A549 (cell line): Measurements from ENCODE around the gene GRK5. TPM values are rescaled to one million over a fixed set of nuclear protein-coding genes. Genes with fewer than 3 reads are reported as not detected.

Source experiments
- ATAC-seq, 2 experiments: fragments of 200-7000 bp in 1 of 2; fragments of >200 bp in 1 of 2; cut with Nextera tagmentation in 1 of 2; cut with Tn5 transposase in 1 of 2; 3 replicates each; pipeline versions ENCODE4 v1.8.0 to v1.9.1; 2018 to 2020; ENCODE audit warnings: mild to moderate bottlenecking in 1 of 2, moderate library complexity in 1 of 2
- CTCF ChIA-PET: fragments of 300-600 bp; sonication (Branson Sonifier 250); formaldehyde crosslinking; extraction: SDS; loops from one replicate; lab custom pipeline; 2021; ENCODE audit warnings: antibody characterized with exemption, inconsistent platforms; lab: Yijun Ruan, JAX
- POLR2A ChIA-PET: fragments of 350-600 bp; formaldehyde crosslinking; extraction: SDS; loops from one replicate; lab custom pipeline; 2021; ENCODE audit warnings: antibody characterized with exemption, inconsistent platforms; lab: Yijun Ruan, JAX
- DNase-seq, 2 experiments: peaks; one replicate each; pipeline versions ENCODE4 v3.0.0 to v3.0.0-alpha.2; 2011 to 2016; ENCODE audit warnings: low read depth in 1 of 2, low spot score in 1 of 2
- FAIRE-seq: peaks from 2 replicates; lab custom pipeline; 2011; peaks lifted over from hg19 to GRCh38; lab: Jason Lieb, UNC
- H3K27ac ChIP-seq, 2 experiments: fragments of >200 bp; sonication (Bioruptor Twin); formaldehyde crosslinking; 3 replicates each; pipeline ENCODE4 v1.5.1; 2016 to 2017
- H3K4me1 ChIP-seq: fragments of >200 bp; sonication (Bioruptor Twin); formaldehyde crosslinking; 3 replicates; pipeline ENCODE4 v1.6.1; 2016
- H3K4me2 ChIP-seq: fragments of >200 bp; sonication (Bioruptor Twin); formaldehyde crosslinking; 3 replicates; pipeline ENCODE4 v1.6.1; 2016
- H3K4me3 ChIP-seq: fragments of >200 bp; sonication (Bioruptor Twin); formaldehyde crosslinking; 3 replicates; pipeline ENCODE4 v1.5.1; 2016
- H3K9me3 ChIP-seq: fragments of >200 bp; sonication (Bioruptor Twin); formaldehyde crosslinking; 3 replicates; pipeline ENCODE4 v1.6.1; 2016
- CBX2 ChIP-seq: fragments of 200-600 bp; sonication (generic); IDR thresholded peaks from 2 replicates; pipeline ENCODE4 v1.6.1; 2016; ENCODE audit warnings: low read depth, mild to moderate bottlenecking, borderline replicate concordance
- CBX8 ChIP-seq: fragments of 200-600 bp; sonication (generic); IDR thresholded peaks from 2 replicates; pipeline ENCODE4 v1.6.1; 2016
- CHD2 ChIP-seq: fragments of 150-350 bp; IDR thresholded peaks from 2 replicates; pipeline ENCODE4 v1.6.1; 2014; ENCODE audit warnings: low read length; ENCODE audit not compliant: partially characterized antibody
- CHD4 ChIP-seq: fragments of 200-600 bp; sonication (generic); IDR thresholded peaks from 2 replicates; pipeline ENCODE4 v1.6.1; 2016; ENCODE audit warnings: antibody characterized with exemption, mild to moderate bottlenecking, borderline replicate concordance
- HDAC2 ChIP-seq: fragments of 200-600 bp; sonication (generic); IDR thresholded peaks from 2 replicates; pipeline ENCODE4 v1.6.1; 2016
- HEYL ChIP-seq: fragments of 250-450 bp; sonication (Bioruptor Pico); IDR thresholded peaks from 2 replicates; pipeline ENCODE4 v1.8.0; 2021; ENCODE audit warnings: mild to moderate bottlenecking, moderate library complexity
- JUNB ChIP-seq: fragments of >200 bp; sonication (Bioruptor Twin); formaldehyde crosslinking; IDR thresholded peaks from 2 replicates; pipeline ENCODE4 v1.6.1; 2016
- KDM1A ChIP-seq: fragments of 200-600 bp; sonication (generic); IDR thresholded peaks from 2 replicates; pipeline ENCODE4 v1.6.1; 2016; ENCODE audit warnings: low read depth, mild to moderate bottlenecking
- KDM5A ChIP-seq: fragments of 200-600 bp; sonication (generic); IDR thresholded peaks from 2 replicates; pipeline ENCODE4 v1.6.1; 2016; ENCODE audit warnings: antibody characterized with exemption, mild to moderate bottlenecking
- MYC ChIP-seq: IDR thresholded peaks from 2 replicates; pipeline ENCODE4 v1.6.1; 2012; ENCODE audit warnings: mild to moderate bottlenecking, inconsistent platforms, low read length, improper control_type of control experiment, borderline replicate concordance
- NPAS2 ChIP-seq: fragments of 250-450 bp; sonication (Bioruptor Pico); IDR thresholded peaks from 2 replicates; pipeline ENCODE4 v1.8.0; 2022; ENCODE audit warnings: mild to moderate bottlenecking, moderate library complexity, borderline replicate concordance
- SMC3 ChIP-seq: fragments of >200 bp; sonication (Bioruptor Twin); formaldehyde crosslinking; IDR thresholded peaks from 3 replicates; pipeline ENCODE4 v1.6.1; 2018; ENCODE audit warnings: inconsistent platforms
- ZFP36 ChIP-seq: fragments of 450-650 bp; IDR thresholded peaks from 2 replicates; pipeline ENCODE4 v1.6.1; 2014; ENCODE audit warnings: borderline replicate concordance; ENCODE audit not compliant: partially characterized antibody
- ZSCAN20 ChIP-seq: fragments of 250-450 bp; sonication (Bioruptor Pico); IDR thresholded peaks from 2 replicates; pipeline ENCODE4 v1.8.0; 2022; ENCODE audit warnings: mild to moderate bottlenecking, moderate library complexity
- WGBS: methylation state at CpG from one replicate; pipeline ENCODE4 v1.1.6; 2017; ENCODE audit errors: missing lambda C conversion rate; 5-methylcytosine and 5-hydroxymethylcytosine counted together
- polyA plus RNA-seq, 4 experiments: library from polyadenylated mRNA; depleted of rRNA in 3 of 4; stranded (reverse); fragments of >200 nt; fragmentation: RNase III in 1 of 4; extraction: RNeasy Plus Mini Kit Qiagen cat#74134 plus additional on column Dnase treatment in 1 of 4; gene quantifications; 2 replicates in 3 of 4; 3 replicates in 1 of 4; pipeline ENCODE4 v1.2.3, GENCODE V29; 2011 to 2017
- TF ChIP-seq, protein P1 (sequence below): fragments of >200 bp; sonication (Bioruptor Twin); formaldehyde crosslinking; IDR thresholded peaks from 3 replicates; pipeline ENCODE4 v1.5.1; 2016
- TF ChIP-seq, protein P2 (sequence below): fragments of 200-600 bp; sonication (generic); IDR thresholded peaks from 2 replicates; pipeline ENCODE4 v1.6.1; 2016; ENCODE audit warnings: antibody characterized with exemption, mild to moderate bottlenecking, moderate library complexity
- TF ChIP-seq, protein P3 (sequence below): IDR thresholded peaks from 2 replicates; pipeline ENCODE4 v1.6.1; 2012
- TF ChIP-seq, protein P4 (sequence below): fragments of >200 bp; sonication (Bioruptor Twin); formaldehyde crosslinking; IDR thresholded peaks from 3 replicates; pipeline ENCODE4 v1.6.1; 2016

GRK5 gene
- polyA plus RNA-seq, 2 of the 4 experiments (the other 2 are of a cell fraction) = 5.0 to 7.9 TPM

DNA sequence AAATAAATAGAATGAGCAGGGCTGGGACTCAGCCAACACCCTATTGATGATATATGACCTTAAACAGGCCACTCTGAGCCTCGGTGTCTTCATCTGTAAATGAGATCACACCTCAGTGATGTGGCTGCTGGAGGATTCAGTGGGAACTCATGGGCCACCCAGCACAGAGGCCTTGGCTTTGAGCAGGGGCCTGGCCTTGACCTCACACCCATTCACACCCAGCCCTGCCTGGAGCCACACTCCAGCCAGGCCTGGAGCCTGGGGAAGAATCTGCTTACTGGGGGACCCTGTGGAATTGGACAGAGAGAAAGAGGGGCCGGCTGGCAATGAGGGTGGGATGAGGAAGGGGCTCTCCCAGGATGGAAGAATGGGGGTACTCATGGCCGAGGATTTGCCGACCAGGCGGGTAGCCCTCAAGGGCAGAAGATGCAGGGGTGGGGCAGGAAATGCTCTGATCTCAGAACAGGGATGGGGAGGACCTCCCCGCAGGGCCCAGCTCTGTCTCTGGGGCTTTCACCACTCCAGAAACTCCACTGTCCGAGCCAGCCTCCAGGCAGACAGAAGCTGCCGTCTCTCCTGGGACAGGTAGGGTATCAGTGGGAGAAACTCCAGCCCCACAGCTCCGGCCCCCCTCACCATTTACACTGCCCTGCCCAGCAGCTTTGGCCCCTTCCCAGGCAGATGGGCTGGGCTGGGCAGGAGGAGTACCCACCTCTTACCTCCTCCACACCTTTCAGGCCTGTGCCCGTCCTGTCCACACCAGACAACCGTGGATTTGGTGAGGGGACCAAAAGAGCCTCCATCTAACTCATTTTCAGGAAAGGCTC, 253.2 kb downstream of the GRK5 start:
- no peak for FAIRE-seq

DNA sequence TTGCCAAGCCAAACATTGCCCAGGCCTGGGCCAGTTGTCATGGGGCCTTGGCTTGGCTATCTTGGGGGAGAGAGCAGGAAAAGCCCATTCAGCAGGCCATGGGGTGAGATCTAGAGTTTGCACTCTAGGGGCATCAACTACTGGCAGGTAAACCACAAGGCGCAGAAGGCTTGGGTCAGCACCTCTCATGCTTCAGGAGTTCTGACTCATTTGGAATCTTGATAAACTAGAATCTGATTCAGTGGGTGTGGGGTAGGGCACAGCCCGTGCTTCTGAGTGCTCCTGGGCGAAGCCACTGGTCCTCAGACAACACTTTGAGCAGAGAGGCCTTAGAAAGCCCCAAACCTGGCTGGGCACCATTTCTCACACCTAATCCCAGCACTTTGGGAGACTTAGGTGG, 254.0 kb downstream of the GRK5 start:
- Histone ChIP-seq H3K4me2 (no peak overlapping the region), H3K4me3 (no peak overlapping the region), H3K27ac (no peak overlapping the region), H3K9me3 (no peaks in the 10 kb centered on the region), H3K4me1 (no peaks in the 10 kb centered on the region)
- ATAC-seq (no peak), FAIRE-seq (no peak), DNase-seq (no peak)
- POLR2A ChIA-PET = no interaction called here
- CTCF ChIA-PET = interaction anchor here (0.9 to 1.2 kb wide), 2 partner anchors 16 to 262 kb away, joined by 3 to 6 read pairs; no protein-coding TSS in a partner anchor
- TF ChIP-seq, protein P1, sequence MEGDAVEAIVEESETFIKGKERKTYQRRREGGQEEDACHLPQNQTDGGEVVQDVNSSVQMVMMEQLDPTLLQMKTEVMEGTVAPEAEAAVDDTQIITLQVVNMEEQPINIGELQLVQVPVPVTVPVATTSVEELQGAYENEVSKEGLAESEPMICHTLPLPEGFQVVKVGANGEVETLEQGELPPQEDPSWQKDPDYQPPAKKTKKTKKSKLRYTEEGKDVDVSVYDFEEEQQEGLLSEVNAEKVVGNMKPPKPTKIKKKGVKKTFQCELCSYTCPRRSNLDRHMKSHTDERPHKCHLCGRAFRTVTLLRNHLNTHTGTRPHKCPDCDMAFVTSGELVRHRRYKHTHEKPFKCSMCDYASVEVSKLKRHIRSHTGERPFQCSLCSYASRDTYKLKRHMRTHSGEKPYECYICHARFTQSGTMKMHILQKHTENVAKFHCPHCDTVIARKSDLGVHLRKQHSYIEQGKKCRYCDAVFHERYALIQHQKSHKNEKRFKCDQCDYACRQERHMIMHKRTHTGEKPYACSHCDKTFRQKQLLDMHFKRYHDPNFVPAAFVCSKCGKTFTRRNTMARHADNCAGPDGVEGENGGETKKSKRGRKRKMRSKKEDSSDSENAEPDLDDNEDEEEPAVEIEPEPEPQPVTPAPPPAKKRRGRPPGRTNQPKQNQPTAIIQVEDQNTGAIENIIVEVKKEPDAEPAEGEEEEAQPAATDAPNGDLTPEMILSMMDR = no peak
- TF ChIP-seq CHD4 (no peak), CBX8 (no peak)
- WGBS = 62% methylated on average over 3 of the region's 3 CpGs

More for the DNA sequence above, 253.2 kb downstream of the GRK5 start:
- Histone ChIP-seq H3K4me2 (no peak overlapping the region), H3K4me1 (no peaks in the 10 kb centered on the region), H3K27ac (no peak overlapping the region), H3K4me3 (no peak overlapping the region), H3K9me3 (no peaks in the 10 kb centered on the region)
- ATAC-seq = 0 out of 6 replicates have a peak, but pooled peaks of 1 of the 2 experiments have one; percentile 11
- CTCF ChIA-PET = interaction anchor here (1.2 to 4.2 kb wide), 3 partner anchors 12 to 16 kb away, joined by 6 to 31 read pairs (median 9); no protein-coding TSS in a partner anchor
- no peak for DNase-seq
- TF ChIP-seq HDAC2 (no peak), JUNB (no peak), CBX2 (no peak), SMC3 (no peak), ZFP36 (no peak), NPAS2 (CRISPR knock-in tag) (no peak), CBX8 (no peak), MYC (no peak), CHD2 (no peak), CHD4 (no peak), KDM1A (no peak), ZSCAN20 (no peak), KDM5A (no peak), HEYL (no peak)
- TF ChIP-seq, protein P2, sequence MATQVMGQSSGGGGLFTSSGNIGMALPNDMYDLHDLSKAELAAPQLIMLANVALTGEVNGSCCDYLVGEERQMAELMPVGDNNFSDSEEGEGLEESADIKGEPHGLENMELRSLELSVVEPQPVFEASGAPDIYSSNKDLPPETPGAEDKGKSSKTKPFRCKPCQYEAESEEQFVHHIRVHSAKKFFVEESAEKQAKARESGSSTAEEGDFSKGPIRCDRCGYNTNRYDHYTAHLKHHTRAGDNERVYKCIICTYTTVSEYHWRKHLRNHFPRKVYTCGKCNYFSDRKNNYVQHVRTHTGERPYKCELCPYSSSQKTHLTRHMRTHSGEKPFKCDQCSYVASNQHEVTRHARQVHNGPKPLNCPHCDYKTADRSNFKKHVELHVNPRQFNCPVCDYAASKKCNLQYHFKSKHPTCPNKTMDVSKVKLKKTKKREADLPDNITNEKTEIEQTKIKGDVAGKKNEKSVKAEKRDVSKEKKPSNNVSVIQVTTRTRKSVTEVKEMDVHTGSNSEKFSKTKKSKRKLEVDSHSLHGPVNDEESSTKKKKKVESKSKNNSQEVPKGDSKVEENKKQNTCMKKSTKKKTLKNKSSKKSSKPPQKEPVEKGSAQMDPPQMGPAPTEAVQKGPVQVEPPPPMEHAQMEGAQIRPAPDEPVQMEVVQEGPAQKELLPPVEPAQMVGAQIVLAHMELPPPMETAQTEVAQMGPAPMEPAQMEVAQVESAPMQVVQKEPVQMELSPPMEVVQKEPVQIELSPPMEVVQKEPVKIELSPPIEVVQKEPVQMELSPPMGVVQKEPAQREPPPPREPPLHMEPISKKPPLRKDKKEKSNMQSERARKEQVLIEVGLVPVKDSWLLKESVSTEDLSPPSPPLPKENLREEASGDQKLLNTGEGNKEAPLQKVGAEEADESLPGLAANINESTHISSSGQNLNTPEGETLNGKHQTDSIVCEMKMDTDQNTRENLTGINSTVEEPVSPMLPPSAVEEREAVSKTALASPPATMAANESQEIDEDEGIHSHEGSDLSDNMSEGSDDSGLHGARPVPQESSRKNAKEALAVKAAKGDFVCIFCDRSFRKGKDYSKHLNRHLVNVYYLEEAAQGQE = no peak
- TF ChIP-seq, protein P3, sequence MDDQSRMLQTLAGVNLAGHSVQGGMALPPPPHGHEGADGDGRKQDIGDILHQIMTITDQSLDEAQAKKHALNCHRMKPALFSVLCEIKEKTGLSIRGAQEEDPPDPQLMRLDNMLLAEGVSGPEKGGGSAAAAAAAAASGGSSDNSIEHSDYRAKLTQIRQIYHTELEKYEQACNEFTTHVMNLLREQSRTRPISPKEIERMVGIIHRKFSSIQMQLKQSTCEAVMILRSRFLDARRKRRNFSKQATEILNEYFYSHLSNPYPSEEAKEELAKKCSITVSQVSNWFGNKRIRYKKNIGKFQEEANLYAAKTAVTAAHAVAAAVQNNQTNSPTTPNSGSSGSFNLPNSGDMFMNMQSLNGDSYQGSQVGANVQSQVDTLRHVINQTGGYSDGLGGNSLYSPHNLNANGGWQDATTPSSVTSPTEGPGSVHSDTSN = no peak
- TF ChIP-seq, protein P4, sequence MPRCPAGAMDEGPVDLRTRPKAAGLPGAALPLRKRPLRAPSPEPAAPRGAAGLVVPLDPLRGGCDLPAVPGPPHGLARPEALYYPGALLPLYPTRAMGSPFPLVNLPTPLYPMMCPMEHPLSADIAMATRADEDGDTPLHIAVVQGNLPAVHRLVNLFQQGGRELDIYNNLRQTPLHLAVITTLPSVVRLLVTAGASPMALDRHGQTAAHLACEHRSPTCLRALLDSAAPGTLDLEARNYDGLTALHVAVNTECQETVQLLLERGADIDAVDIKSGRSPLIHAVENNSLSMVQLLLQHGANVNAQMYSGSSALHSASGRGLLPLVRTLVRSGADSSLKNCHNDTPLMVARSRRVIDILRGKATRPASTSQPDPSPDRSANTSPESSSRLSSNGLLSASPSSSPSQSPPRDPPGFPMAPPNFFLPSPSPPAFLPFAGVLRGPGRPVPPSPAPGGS = no peak
- 78% methylated on average over 11 of the region's 11 CpGs for WGBS
- POLR2A ChIA-PET = no interaction called here
